ENCODE data around the gene PEX5L. TPM values are rescaled to one million over a fixed set of nuclear protein-coding genes. Genes with fewer than 3 reads are reported as not detected.

The PEX5L gene
- polyA plus RNA-seq, 1 of the 3 experiments (the other 2 are of a cell fraction), result not detected

DNA sequence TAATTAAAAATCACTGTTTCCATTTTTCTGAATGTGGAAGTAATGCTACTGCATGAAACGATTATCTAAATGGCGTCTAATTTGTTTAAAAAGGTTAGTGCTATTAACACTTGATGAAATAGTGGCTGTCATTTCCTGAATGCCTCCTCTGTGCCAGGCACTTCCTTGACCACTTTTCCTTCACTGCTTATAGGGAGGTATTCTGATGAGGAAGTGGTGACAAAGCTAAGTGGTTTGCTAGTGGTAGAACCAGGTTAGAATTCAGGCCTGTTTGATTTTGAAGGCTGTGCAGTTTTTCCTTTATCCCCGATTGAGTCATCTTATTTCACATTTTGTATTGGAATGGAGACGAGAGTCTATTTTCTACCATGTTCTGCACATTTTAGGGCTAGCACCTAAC is 264.9 kb downstream of the PEX5L start:
- peaks cover 13% of the 10 kb centered on the region for H3F3A ChIP-seq (replicated peaks; ENCODE audit: insufficient read depth)
- no peaks in the 10 kb centered on the region for H3K79me2 ChIP-seq (ENCODE audit: insufficient read depth)
- CTCF ChIA-PET, result no interaction called here
- H3K27me3 ChIP-seq (ENCODE audit: insufficient read depth), result no peaks in the 10 kb centered on the region
- H3K9ac ChIP-seq, result no peak overlapping the region
- no peak overlapping the region for H3K4me3 ChIP-seq (ENCODE audit: low read depth in 2 of 2, low read length in 1 of 2)
- no peaks in the 10 kb centered on the region for H4K20me1 ChIP-seq (ENCODE audit: insufficient read depth)
- WGBS (ENCODE audit: low lambda C conversion rate), result 95% methylated on average over 4 of the region's 4 CpGs
- H3K36me3 ChIP-seq (replicated peaks in 1 of 2; ENCODE audit: control insufficient read depth in 1 of 2, insufficient read depth in 2 of 2, low read length in 1 of 2), result peaks cover 14 to 31% of the 10 kb centered on the region in 2 experiments
- POLR2A ChIA-PET, result no interaction called here
- peaks cover 7 to 26% of the 10 kb centered on the region in 2 experiments for H3K4me1 ChIP-seq (ENCODE audit: control insufficient read depth in 1 of 2, insufficient read depth in 2 of 2, low read depth in 1 of 2, low read length in 1 of 2)
- no peak overlapping the region for H3K4me2 ChIP-seq
- H3K9me3 ChIP-seq, result no peaks in the 10 kb centered on the region
- no peaks in the 10 kb centered on the region for H3K9me2 ChIP-seq
- TF ChIP-seq TEAD4 (IDR thresholded peaks at IDR 0.05; ENCODE audit: borderline replicate concordance, insufficient read depth) (no peak), TCF12 (IDR thresholded peaks at IDR 0.05) (no peak), NFIC (IDR thresholded peaks at IDR 0.05; ENCODE audit: borderline replicate concordance) (no peak), MXI1 (IDR thresholded peaks at IDR 0.05; ENCODE audit: low read depth, low read length) (no peak), POLR2AphosphoS5 (IDR thresholded peaks at IDR 0.05; ENCODE audit: low read depth, low read length) (no peak), GATA2 (CRISPR knock-in tag; IDR thresholded peaks at IDR 0.05) (no peak)
- TF ChIP-seq, protein P1, sequence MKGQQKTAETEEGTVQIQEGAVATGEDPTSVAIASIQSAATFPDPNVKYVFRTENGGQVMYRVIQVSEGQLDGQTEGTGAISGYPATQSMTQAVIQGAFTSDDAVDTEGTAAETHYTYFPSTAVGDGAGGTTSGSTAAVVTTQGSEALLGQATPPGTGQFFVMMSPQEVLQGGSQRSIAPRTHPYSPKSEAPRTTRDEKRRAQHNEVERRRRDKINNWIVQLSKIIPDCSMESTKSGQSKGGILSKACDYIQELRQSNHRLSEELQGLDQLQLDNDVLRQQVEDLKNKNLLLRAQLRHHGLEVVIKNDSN (IDR thresholded peaks at IDR 0.05; ENCODE audit: borderline replicate concordance, low read depth), result no peak
- TF ChIP-seq, protein P2, sequence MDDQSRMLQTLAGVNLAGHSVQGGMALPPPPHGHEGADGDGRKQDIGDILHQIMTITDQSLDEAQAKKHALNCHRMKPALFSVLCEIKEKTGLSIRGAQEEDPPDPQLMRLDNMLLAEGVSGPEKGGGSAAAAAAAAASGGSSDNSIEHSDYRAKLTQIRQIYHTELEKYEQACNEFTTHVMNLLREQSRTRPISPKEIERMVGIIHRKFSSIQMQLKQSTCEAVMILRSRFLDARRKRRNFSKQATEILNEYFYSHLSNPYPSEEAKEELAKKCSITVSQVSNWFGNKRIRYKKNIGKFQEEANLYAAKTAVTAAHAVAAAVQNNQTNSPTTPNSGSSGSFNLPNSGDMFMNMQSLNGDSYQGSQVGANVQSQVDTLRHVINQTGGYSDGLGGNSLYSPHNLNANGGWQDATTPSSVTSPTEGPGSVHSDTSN (IDR thresholded peaks at IDR 0.05), result no peak
- no peak for DNase-seq
- no peak overlapping the region for H2AFZ ChIP-seq (ENCODE audit: low read depth)
- H3K27ac ChIP-seq (ENCODE audit: low read depth in 2 of 2, low read length in 1 of 2), result no peak overlapping the region

GRCh38 chr3:179769411-179770247 is 267.1 kb downstream of the PEX5L start:
- Histone ChIP-seq H3K36me3 (replicated peaks in 1 of 2; ENCODE audit: control insufficient read depth in 1 of 2, insufficient read depth in 2 of 2, low read length in 1 of 2) (peaks cover 11 to 44% of the 10 kb centered on the region in 2 experiments), H3K27me3 (ENCODE audit: insufficient read depth) (no peaks in the 10 kb centered on the region), H3K4me1 (ENCODE audit: control insufficient read depth in 1 of 2, insufficient read depth in 2 of 2, low read depth in 1 of 2, low read length in 1 of 2) (peaks cover 18 to 35% of the 10 kb centered on the region in 2 experiments), H3K9me2 (no peaks in the 10 kb centered on the region), H3K4me2 (no peak overlapping the region), H3K4me3 (ENCODE audit: low read depth in 2 of 2, low read length in 1 of 2) (no peak overlapping the region), H4K20me1 (ENCODE audit: insufficient read depth) (no peaks in the 10 kb centered on the region), H3K79me2 (ENCODE audit: insufficient read depth) (no peaks in the 10 kb centered on the region), H3K9me3 (no peaks in the 10 kb centered on the region), H2AFZ (ENCODE audit: low read depth) (no peak overlapping the region), H3F3A (replicated peaks; ENCODE audit: insufficient read depth) (peaks cover 16% of the 10 kb centered on the region), H3K9ac (no peak overlapping the region), H3K27ac (ENCODE audit: low read depth in 2 of 2, low read length in 1 of 2) (no peak overlapping the region)
- no peak for DNase-seq
- ChIA-PET CTCF (no interaction called here), POLR2A (no interaction called here)
- TF ChIP-seq REST (IDR thresholded peaks at IDR 0.05; ENCODE audit: low read depth, low read length) (no peak), FOXM1 (IDR thresholded peaks at IDR 0.05; ENCODE audit: low read depth) (no peak), SMC3 (IDR thresholded peaks at IDR 0.05; ENCODE audit: low read depth, low read length) (no peak), GATA2 (CRISPR knock-in tag; IDR thresholded peaks at IDR 0.05) (no peak), RCOR1 (IDR thresholded peaks at IDR 0.05; ENCODE audit: low read length) (no peak), MEF2A (IDR thresholded peaks at IDR 0.05; ENCODE audit: borderline replicate concordance, low read depth) (no peak), NFIC (IDR thresholded peaks at IDR 0.05; ENCODE audit: borderline replicate concordance) (no peak), EZH2phosphoT487 (IDR thresholded peaks at IDR 0.05; ENCODE audit: borderline replicate concordance, low read depth) (no peak), FOXJ3 (CRISPR knock-in tag; IDR thresholded peaks at IDR 0.05) (no peak), EP300 (IDR thresholded peaks at IDR 0.05; ENCODE audit: borderline replicate concordance in 1 of 2, low read depth in 1 of 2, low read length in 1 of 2) (no peak), YY1 (IDR thresholded peaks at IDR 0.05; ENCODE audit: low read depth) (no peak), TAF1 (IDR thresholded peaks at IDR 0.05; ENCODE audit: borderline replicate concordance, low read depth, low read length) (no peak)
- TF ChIP-seq, protein P2 (IDR thresholded peaks at IDR 0.05), result no peak
- WGBS (ENCODE audit: low lambda C conversion rate), result 87% methylated on average over 9 of the region's 9 CpGs

Measured in SK-N-SH (cell line).